PC-3 (cell line): ENCODE measurements around the gene TUBA3C. TPM values are rescaled to one million over a fixed set of nuclear protein-coding genes. Genes with fewer than 3 reads are reported as not detected.
"Not testable (repeated sequence)": the region's sequence is repeated elsewhere in the genome, so short reads cannot be mapped to it uniquely, and the experiment has no call there.

Experiments
- ATAC-seq: fragments of 200-7000 bp; cut with Tn5 transposase; 2 replicates; pipeline ENCODE4 v1.9.1; 2020; ENCODE audit warnings: mild to moderate bottlenecking, moderate library complexity
- Bru-seq: library from RNA; stranded (reverse); fragments of 400-500 nt; gene quantifications from one replicate; lab custom pipeline; 2021; lab: Mats Ljungman, UMichigan
- BruChase-seq, 2 experiments: library from RNA; stranded (reverse); fragments of 400-500 nt; gene quantifications; one replicate each; lab custom pipeline; 2021; lab: Mats Ljungman, UMichigan
- BruUV-seq: library from RNA; stranded (reverse); fragments of 400-500 nt; replicated peaks from 2 replicates; lab custom pipeline; 2021; lab: Mats Ljungman, UMichigan
- CTCF ChIA-PET: fragments of 300-600 bp; sonication (Branson Sonifier 250); formaldehyde crosslinking; loops from one replicate; lab custom pipeline; 2022; ENCODE audit warnings: antibody characterized with exemption; lab: Charles Lee
- POLR2A ChIA-PET: fragments of 300-600 bp; sonication (Branson Sonifier 250); formaldehyde crosslinking; loops from one replicate; lab custom pipeline; 2022; ENCODE audit warnings: antibody characterized with exemption; ENCODE audit not compliant: unreplicated experiment; lab: Charles Lee
- DNase-seq: peaks from one replicate; pipeline ENCODE4 v3.0.0-alpha.2; 2015
- H2AFZ ChIP-seq: fragments of 300-600 bp; sonication (generic); 2 replicates; pipeline ENCODE4 v1.6.0; 2016; ENCODE audit warnings: antibody characterized with exemption, low read length
- H3F3A ChIP-seq: fragments of 300-600 bp; sonication (generic); one replicate; pipeline ENCODE4 v1.6.0; 2017; ENCODE audit warnings: antibody characterized with exemption, low read length, control low read depth, mild to moderate bottlenecking; ENCODE audit not compliant: unreplicated experiment
- H3K27ac ChIP-seq: fragments of 300-600 bp; sonication (generic); 2 replicates; pipeline ENCODE4 v1.5.1; 2016; ENCODE audit warnings: mild to moderate bottlenecking, low read length
- H3K27me3 ChIP-seq: fragments of 300-600 bp; sonication (generic); 2 replicates; pipeline ENCODE4 v1.6.1; 2016; ENCODE audit warnings: low read length, mixed read lengths
- H3K36me3 ChIP-seq: fragments of 300-600 bp; sonication (generic); 2 replicates; pipeline ENCODE4 v1.6.1; 2016; ENCODE audit warnings: low read depth, mixed run types, low read length, mixed read lengths
- H3K4me1 ChIP-seq: fragments of 300-600 bp; sonication (generic); 2 replicates; pipeline ENCODE4 v1.5.1; 2016; ENCODE audit warnings: low read length; ENCODE audit not compliant: insufficient read depth
- H3K4me2 ChIP-seq: fragments of 300-600 bp; sonication (generic); 2 replicates; pipeline ENCODE4 v1.6.0; 2016; ENCODE audit warnings: low read length
- H3K4me3 ChIP-seq: fragments of 300-600 bp; sonication (generic); 2 replicates; pipeline ENCODE4 v1.5.1; 2016; ENCODE audit warnings: mild to moderate bottlenecking, low read length, mixed read lengths
- H3K79me2 ChIP-seq: fragments of 300-600 bp; sonication (generic); 2 replicates; pipeline ENCODE4 v1.6.1; 2017; ENCODE audit warnings: low read length, mixed read lengths
- H3K9ac ChIP-seq: fragments of 300-600 bp; sonication (generic); 2 replicates; pipeline ENCODE4 v1.6.0; 2016; ENCODE audit warnings: mild to moderate bottlenecking, low read length
- H3K9me2 ChIP-seq: fragments of 300-600 bp; sonication (generic); replicated peaks from 2 replicates; pipeline ENCODE4 v1.6.1; 2016; ENCODE audit warnings: mixed run types, low read length, mixed read lengths
- H3K9me3 ChIP-seq: fragments of 300-600 bp; sonication (generic); 2 replicates; pipeline ENCODE4 v1.6.1; 2016; ENCODE audit warnings: low read length, mixed read lengths
- H4K20me1 ChIP-seq: fragments of 300-600 bp; sonication (generic); 2 replicates; pipeline ENCODE4 v1.6.1; 2016; ENCODE audit warnings: low read length, mixed read lengths
- EZH2 ChIP-seq: fragments of 300-600 bp; sonication (generic); IDR thresholded peaks from one replicate; pipeline ENCODE4 v1.6.1; 2017; ENCODE audit warnings: antibody characterized with exemption, mild to moderate bottlenecking, low read length; ENCODE audit not compliant: unreplicated experiment
- EZH2phosphoT487 ChIP-seq: fragments of 300-600 bp; sonication (generic); IDR thresholded peaks from 2 replicates; pipeline ENCODE4 v1.6.1; 2018; ENCODE audit warnings: mild to moderate bottlenecking, antibody characterized with exemption, low read length, borderline replicate concordance
- intact Hi-C: fragments of 100-400 bp; cut with micrococcal nuclease; formaldehyde crosslinking; loops from 2 replicates; pipeline ENCODE4 v1.9.0; 2023
- long read RNA-seq: library from polyadenylated mRNA; unstranded; transcript quantifications from one replicate; pipeline ENCODE4 v2.0.0, GENCODE V29; 2021; ENCODE audit not compliant: unreplicated experiment
- total RNA-seq: library from RNA; depleted of rRNA; stranded (reverse); fragments of >200 nt; gene quantifications from 2 replicates; pipeline ENCODE4 v1.2.3, GENCODE V29; 2014; rRNA removed
- TF ChIP-seq, protein P1 (sequence below): fragments of 300-600 bp; sonication (generic); conservative IDR thresholded peaks from 2 replicates; pipeline ENCODE4 v1.5.1; 2017; ENCODE audit warnings: antibody characterized with exemption, low read depth, mild to moderate bottlenecking, low read length

TUBA3C gene
- total RNA-seq (not detected in 2 replicates), Bru-seq, nascent RNA (not detected), BruChase-seq, experiment 1, labeled RNA remaining after a 6-hour chase (not detected), BruChase-seq, experiment 2, labeled RNA remaining after a 2-hour chase (not detected)
- long read RNA-seq = 0 reads

DNA sequence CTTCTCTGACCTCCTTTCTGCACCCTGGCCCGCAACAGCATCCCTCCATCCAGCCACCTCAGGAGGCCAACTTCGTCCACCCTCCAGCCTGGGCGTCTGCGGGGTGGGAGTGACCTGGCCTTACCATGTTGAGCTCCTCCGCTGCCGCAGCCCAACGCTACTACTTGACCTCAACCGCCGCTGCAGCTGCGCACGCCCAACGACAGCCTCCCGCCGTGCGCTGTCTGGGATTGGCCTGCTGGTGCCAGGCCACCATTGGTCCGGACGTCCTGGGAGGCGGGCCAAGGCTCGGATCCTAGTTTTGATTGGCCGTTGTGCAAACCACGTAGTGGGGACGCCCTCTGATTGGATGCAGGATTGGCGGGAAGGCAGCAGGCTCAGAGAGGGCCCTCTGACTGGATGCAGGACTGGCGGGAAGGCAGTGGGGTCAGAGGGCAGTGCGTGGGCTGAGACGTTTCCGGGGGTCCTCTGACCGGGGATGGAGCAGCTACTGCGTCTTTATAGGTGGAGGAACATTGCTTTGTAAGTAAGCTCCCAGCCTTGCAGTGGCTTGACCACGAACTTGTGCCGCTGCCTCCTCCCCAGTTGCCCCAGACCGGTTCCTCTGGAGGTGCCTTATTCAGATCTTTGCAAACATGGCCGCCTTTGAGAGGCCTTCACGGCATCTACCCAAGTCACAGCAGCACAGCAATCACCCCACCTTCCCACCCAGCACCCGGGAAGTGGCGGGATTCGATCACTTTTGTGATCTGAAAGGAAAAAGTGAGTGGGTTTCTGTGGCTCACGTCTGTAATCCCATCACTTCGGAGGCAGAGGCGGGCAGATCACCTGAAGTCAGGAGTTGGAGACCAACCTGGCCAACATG, at the start of gene TUBA3C:
TSS of gene TUBA3C (minus strand) at position 204 of the 865 bp plus-strand sequence. CDS start at position 127, 77 bp downstream.
- intact Hi-C loops = no loop called here
- H2AFZ ChIP-seq = no peak within 1 kb of the TSS
- no peaks in the 10 kb centered on the region for H4K20me1 ChIP-seq
- H3F3A ChIP-seq = no peaks in the 10 kb centered on the region
- no peaks in the 10 kb centered on the region for H3K4me1 ChIP-seq
- no peak for ATAC-seq
- ChIA-PET CTCF (no interaction called here), POLR2A (no interaction called here)
- TF ChIP-seq EZH2 (no peak), EZH2phosphoT487 (no peak)
- TF ChIP-seq, protein P1, sequence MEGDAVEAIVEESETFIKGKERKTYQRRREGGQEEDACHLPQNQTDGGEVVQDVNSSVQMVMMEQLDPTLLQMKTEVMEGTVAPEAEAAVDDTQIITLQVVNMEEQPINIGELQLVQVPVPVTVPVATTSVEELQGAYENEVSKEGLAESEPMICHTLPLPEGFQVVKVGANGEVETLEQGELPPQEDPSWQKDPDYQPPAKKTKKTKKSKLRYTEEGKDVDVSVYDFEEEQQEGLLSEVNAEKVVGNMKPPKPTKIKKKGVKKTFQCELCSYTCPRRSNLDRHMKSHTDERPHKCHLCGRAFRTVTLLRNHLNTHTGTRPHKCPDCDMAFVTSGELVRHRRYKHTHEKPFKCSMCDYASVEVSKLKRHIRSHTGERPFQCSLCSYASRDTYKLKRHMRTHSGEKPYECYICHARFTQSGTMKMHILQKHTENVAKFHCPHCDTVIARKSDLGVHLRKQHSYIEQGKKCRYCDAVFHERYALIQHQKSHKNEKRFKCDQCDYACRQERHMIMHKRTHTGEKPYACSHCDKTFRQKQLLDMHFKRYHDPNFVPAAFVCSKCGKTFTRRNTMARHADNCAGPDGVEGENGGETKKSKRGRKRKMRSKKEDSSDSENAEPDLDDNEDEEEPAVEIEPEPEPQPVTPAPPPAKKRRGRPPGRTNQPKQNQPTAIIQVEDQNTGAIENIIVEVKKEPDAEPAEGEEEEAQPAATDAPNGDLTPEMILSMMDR = no peak
- H3K79me2 ChIP-seq = no peaks in the 10 kb centered on the region
- no peaks in the 10 kb centered on the region for H3K36me3 ChIP-seq
- no peak for DNase-seq
- no peak within 1 kb of the TSS for H3K4me3 ChIP-seq
- no peak within 1 kb of the TSS for H3K9ac ChIP-seq
- H3K27ac ChIP-seq = no peak within 1 kb of the TSS
- H3K9me3 ChIP-seq = no peaks in the 10 kb centered on the region
- H3K27me3 ChIP-seq = no peaks in the 10 kb centered on the region
- no TSS peak for BruUV-seq
- no peak within 1 kb of the TSS for H3K4me2 ChIP-seq
- no peaks in the 10 kb centered on the region for H3K9me2 ChIP-seq

DNA sequence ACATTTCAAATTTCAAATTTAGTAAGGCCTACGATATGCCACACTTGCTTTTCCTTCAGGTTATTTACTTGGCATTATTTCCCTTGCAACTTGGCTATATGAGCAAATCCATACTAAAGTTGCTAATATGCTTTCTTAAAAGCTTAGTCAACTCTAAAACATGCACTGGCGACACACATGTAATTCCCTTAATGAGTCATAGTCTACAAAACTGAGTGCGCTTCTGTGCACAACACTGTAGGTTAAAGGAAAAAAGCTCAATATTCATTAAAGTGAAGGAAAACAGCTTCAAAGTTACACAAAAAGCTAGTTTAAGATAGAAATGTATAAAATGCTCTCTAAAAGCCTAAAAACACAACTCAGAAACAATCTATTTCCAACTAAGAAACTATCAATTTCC, 25.8 kb upstream of the TUBA3C start:
- H3K36me3 ChIP-seq, H3K79me2 ChIP-seq, intact Hi-C loops, ATAC-seq, H3F3A ChIP-seq, H4K20me1 ChIP-seq, H3K9me2 ChIP-seq, BruUV-seq, CTCF ChIA-PET, H3K27ac ChIP-seq, POLR2A ChIA-PET, H3K4me1 ChIP-seq, H3K9me3 ChIP-seq, H3K9ac ChIP-seq, H2AFZ ChIP-seq, H3K4me2 ChIP-seq, H3K4me3 ChIP-seq: not testable (repeated sequence)
- DNase-seq = peak; percentile 44
- H3K27me3 ChIP-seq = peaks cover 11% of the 10 kb centered on the region; the same call in 1 of the 2 replicates

DNA sequence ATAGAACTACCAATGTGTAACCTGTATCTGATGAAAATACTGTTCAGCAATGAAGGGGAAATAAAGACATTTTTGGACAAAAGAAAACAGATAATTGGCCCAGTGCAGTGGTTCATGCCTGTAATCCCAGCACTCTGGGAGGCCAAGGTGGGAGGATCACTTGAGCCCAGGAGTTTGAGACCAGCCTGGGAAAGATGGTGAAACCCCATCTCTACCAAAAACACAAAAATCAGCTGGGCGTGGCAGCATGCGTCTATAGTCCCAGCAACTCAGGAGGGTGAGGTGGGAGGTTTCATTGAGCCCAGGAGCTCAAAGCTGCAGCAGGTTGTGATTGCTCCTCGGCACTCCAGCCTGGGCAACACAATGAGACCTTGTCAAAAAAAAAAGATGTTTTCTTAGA, 11.0 kb upstream of the TUBA3C start:
- H3K9me3 ChIP-seq, BruUV-seq, H3K4me1 ChIP-seq, H3K9me2 ChIP-seq, H3K27me3 ChIP-seq, H3K9ac ChIP-seq, CTCF ChIA-PET, POLR2A ChIA-PET, H4K20me1 ChIP-seq, H3K4me3 ChIP-seq, H3K36me3 ChIP-seq, DNase-seq, H3K79me2 ChIP-seq, H3F3A ChIP-seq, intact Hi-C loops, H3K27ac ChIP-seq, H3K4me2 ChIP-seq, H2AFZ ChIP-seq, ATAC-seq: not testable (repeated sequence)

DNA sequence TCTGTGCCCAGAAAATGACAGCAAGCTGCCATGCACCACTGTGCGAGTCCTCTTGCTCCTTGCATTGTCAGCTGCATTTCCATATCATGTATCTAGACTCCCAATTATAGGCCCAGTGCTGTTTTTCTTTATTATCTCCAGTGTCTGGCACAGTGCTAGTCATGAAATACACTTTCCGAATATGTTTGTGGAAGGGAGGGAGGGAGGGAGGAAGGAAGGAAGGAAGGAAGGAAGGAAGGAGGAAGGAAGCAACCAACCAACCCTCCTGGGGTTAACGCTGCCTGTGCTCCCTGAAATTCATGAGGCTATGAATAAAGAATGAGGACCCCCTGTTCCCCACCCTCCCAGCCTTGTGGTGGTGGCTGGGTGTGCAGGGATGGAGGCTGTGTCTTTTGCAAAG, 8.3 kb upstream of the TUBA3C start:
- H3K4me3 ChIP-seq, H3F3A ChIP-seq, H2AFZ ChIP-seq, H3K4me2 ChIP-seq, H3K27ac ChIP-seq, H3K27me3 ChIP-seq, H3K79me2 ChIP-seq, H3K36me3 ChIP-seq, POLR2A ChIA-PET, H3K9me2 ChIP-seq, ATAC-seq, BruUV-seq, DNase-seq, H3K4me1 ChIP-seq, H3K9ac ChIP-seq, H4K20me1 ChIP-seq, intact Hi-C loops, CTCF ChIA-PET, H3K9me3 ChIP-seq: not testable (repeated sequence)

DNA sequence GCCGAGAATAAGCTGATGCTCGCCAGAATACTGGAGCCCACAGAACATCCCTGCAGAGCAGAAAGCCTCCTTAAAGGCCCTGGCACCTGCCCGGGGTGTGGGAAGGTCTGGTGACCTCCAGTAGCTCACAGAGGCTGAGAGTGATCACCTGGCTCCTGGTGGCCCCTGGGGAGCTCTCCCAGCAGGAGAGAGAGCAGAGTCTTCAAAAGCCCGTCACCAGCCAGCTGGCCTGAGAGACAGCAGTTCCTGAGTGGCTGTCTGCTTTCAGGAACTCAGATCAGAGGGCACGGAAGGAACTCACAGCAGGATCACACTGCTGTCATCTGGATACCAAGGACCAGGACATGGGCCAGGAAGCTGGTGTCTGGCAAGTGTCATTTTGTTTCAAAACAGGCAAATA, 7.7 kb upstream of the TUBA3C start:
- intact Hi-C loops, H3K4me2 ChIP-seq, H3K4me1 ChIP-seq, DNase-seq, H4K20me1 ChIP-seq, H3K4me3 ChIP-seq, H3K9ac ChIP-seq, CTCF ChIA-PET, H2AFZ ChIP-seq, H3K27me3 ChIP-seq, ATAC-seq, H3K79me2 ChIP-seq, H3K9me2 ChIP-seq, POLR2A ChIA-PET, H3F3A ChIP-seq, BruUV-seq, H3K9me3 ChIP-seq, H3K27ac ChIP-seq, H3K36me3 ChIP-seq: not testable (repeated sequence)
